Measurements from ENCODE around the gene C1QTNF8. TPM values are rescaled to one million over a fixed set of nuclear protein-coding genes. Genes with fewer than 3 reads are reported as not detected.

Gene C1QTNF8
- total and polyA plus RNA-seq, 2 of the 13 experiments (the other 11 are each of a cell fraction or from before 2014, with no cell fraction given) = 0.09 TPM; not detected in 1

- TF ChIP-seq ZBTB14 (CRISPR knock-in tag; IDR thresholded peaks at IDR 0.05) (no peak), RELA (CRISPR knock-in tag; IDR thresholded peaks at IDR 0.05) (no peak), REST (IDR thresholded peaks at IDR 0.05; ENCODE audit: borderline replicate concordance in 1 of 2, low read depth in 1 of 2, low read length in 2 of 2) (no peak), NR2F2 (IDR thresholded peaks at IDR 0.05; ENCODE audit: borderline replicate concordance, low read depth) (no peak), ZNF343 (CRISPR knock-in tag; IDR thresholded peaks at IDR 0.05) (no peak), KLF6 (CRISPR knock-in tag; IDR thresholded peaks at IDR 0.05) (peak; percentile 13; the same call in 1 of the 2 replicates), PATZ1 (CRISPR knock-in tag; IDR thresholded peaks at IDR 0.05) (peak; percentile 87), ZNF329 (CRISPR knock-in tag; IDR thresholded peaks at IDR 0.05; ENCODE audit: low read depth) (0 out of 2 replicates have a peak, but pooled peaks have one; percentile 33), HDAC1 (CRISPR knock-in tag; IDR thresholded peaks at IDR 0.05) (peak; percentile 69), ZNF121 (CRISPR knock-in tag; IDR thresholded peaks at IDR 0.05) (peak; percentile 11), HINFP (CRISPR knock-in tag; IDR thresholded peaks at IDR 0.05; ENCODE audit: low read depth) (peak; percentile 48; the same call in 1 of the 2 replicates), IKZF5 (CRISPR knock-in tag; IDR thresholded peaks at IDR 0.05) (no peak), MTERF4 (CRISPR knock-in tag; IDR thresholded peaks at IDR 0.05) (no peak; the same call in 1 of the 2 replicates), THAP11 (CRISPR knock-in tag; IDR thresholded peaks at IDR 0.05) (peak; percentile 58; the same call in 1 of the 2 replicates), KDM5B (CRISPR knock-in tag; IDR thresholded peaks at IDR 0.05; ENCODE audit: borderline replicate concordance) (no peak), ZNF414 (CRISPR knock-in tag; IDR thresholded peaks at IDR 0.05) (no peak)
These were observed 5.1 kb downstream of the C1QTNF8 start (continued) for GRCh38 chr16:1090620-1091587.
